Stromal cell of bone marrow (primary cell): ENCODE data around the gene PCDHGB6.
A peak's percentile ranks its signal among the peaks of the same experiment; 100 is the strongest.
"Not testable (repeated sequence)": the region's sequence is repeated elsewhere in the genome, so short reads cannot be mapped to it uniquely, and the experiment has no call there.

ENCODE experiments used
- DNase-seq: peaks from one replicate; pipeline ENCODE4 v3.0.0-alpha.2; 2012; ENCODE audit warnings: low read depth

The PCDHGB6 gene

GRCh38 chr5:141407790-141408505 is at the start of gene PCDHGB6:
PCDHGB6 (plus strand) TSS chr5:141408021; CDS start chr5:141408203, 182 bp downstream.
- not testable (repeated sequence) for DNase-seq

- no peak for DNase-seq
These were observed 47.9 kb upstream of the PCDHGB6 start, which contains the start of gene PCDHGB2 for GRCh38 chr5:141359790-141360426. PCDHGB2 (plus strand) TSS chr5:141359994; CDS start chr5:141360136, 142 bp downstream.

GRCh38 chr5:141360685-141361084 is 47.1 kb upstream of the PCDHGB6 start:
- DNase-seq, result no peak

- no peak for DNase-seq
These were observed 45.1 kb upstream of the PCDHGB6 start for GRCh38 chr5:141362719-141363118.

- no peak for DNase-seq
These were observed 43.7 kb upstream of the PCDHGB6 start, which contains the start of gene PCDHGA5 for GRCh38 chr5:141363952-141364660. PCDHGA5 (plus strand) TSS chr5:141364162; CDS start chr5:141364331, 169 bp downstream.

- DNase-seq, result no peak
These were observed 41.6 kb upstream of the PCDHGB6 start for GRCh38 chr5:141366016-141366896.

GRCh38 chr5:141369994-141370848 is 37.6 kb upstream of the PCDHGB6 start, which contains the start of gene PCDHGB3:
PCDHGB3 (plus strand) TSS chr5:141370242; CDS start chr5:141370395, 153 bp downstream.
- DNase-seq, result peak; percentile 47

- no peak for DNase-seq
These were observed 36.0 kb upstream of the PCDHGB6 start for GRCh38 chr5:141371572-141372475.

- no peak for DNase-seq
These were observed 34.0 kb upstream of the PCDHGB6 start, which contains the start of gene PCDHGA6 for GRCh38 chr5:141373673-141374317. PCDHGA6 (plus strand) TSS chr5:141373891; CDS start chr5:141374084, 193 bp downstream.

GRCh38 chr5:141374627-141375026 is 33.2 kb upstream of the PCDHGB6 start:
- DNase-seq, result no peak

GRCh38 chr5:141375444-141376155 is 32.2 kb upstream of the PCDHGB6 start:
- DNase-seq, result not testable (repeated sequence)

GRCh38 chr5:141382469-141383294 is 25.1 kb upstream of the PCDHGB6 start, which contains the start of gene PCDHGA7:
PCDHGA7 (plus strand) TSS chr5:141382742; CDS start chr5:141382900, 158 bp downstream.
- no peak for DNase-seq

- DNase-seq, result no peak
These were observed 24.5 kb upstream of the PCDHGB6 start for GRCh38 chr5:141383345-141383744.

GRCh38 chr5:141384471-141385267 is 23.2 kb upstream of the PCDHGB6 start:
- DNase-seq, result no peak

- not testable (repeated sequence) for DNase-seq
These were observed 20.1 kb upstream of the PCDHGB6 start, which contains the start of gene PCDHGB4 for GRCh38 chr5:141387557-141388311. PCDHGB4 (plus strand) TSS chr5:141387698; CDS start chr5:141387885, 187 bp downstream.
